Measurements from ENCODE around the gene SH3GL3. TPM values are rescaled to one million over a fixed set of nuclear protein-coding genes. Genes with fewer than 3 reads are reported as not detected.

SH3GL3 gene
- total and polyA plus RNA-seq, 2 of the 13 experiments (the other 11 are each of a cell fraction or from before 2014, with no cell fraction given): not detected

DNA sequence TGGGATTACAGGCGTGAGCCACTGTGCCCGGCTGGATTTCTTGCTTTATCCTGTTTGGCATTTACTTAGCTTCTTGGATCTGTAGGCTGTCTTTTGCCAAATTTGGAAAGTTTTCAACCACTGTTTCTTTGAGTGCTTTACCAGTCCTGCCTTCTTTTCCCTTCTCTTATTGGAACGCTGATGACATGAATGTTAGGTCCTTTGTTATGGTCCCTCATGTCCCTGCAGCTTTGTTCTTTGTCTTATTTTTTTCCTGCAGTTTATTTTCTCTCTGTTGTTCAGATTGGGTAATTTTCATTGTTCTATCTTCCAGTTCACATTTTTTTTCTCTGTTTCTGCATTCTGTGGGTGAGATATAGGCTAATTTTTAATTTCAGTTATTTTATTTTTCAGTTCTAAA, 25.0 kb downstream of the SH3GL3 start:
- Histone ChIP-seq H4K20me1 (ENCODE audit: insufficient read depth, low read length) (no peaks in the 10 kb centered on the region), H3K4me3 (replicated peaks in 1 of 3; ENCODE audit: insufficient read depth in 1 of 3, low read depth in 2 of 3, low read length in 3 of 3) (no peak overlapping the region), H3K4me2 (ENCODE audit: low read depth, low read length) (no peak overlapping the region), H3K4me1 (ENCODE audit: insufficient read depth, low read length) (no peaks in the 10 kb centered on the region), H3K9me3 (ENCODE audit: low read length) (no peaks in the 10 kb centered on the region), H3K27me3 (ENCODE audit: control insufficient read depth in 1 of 2, insufficient read depth in 2 of 2, low read length in 2 of 2) (no peaks in the 10 kb centered on the region), H3K79me2 (ENCODE audit: insufficient read depth, low read length) (no peaks in the 10 kb centered on the region), H3K9ac (ENCODE audit: insufficient read depth, low read depth, low read length) (no peak overlapping the region), H2AFZ (ENCODE audit: low read length) (no peak overlapping the region), H3K36me3 (replicated peaks in 1 of 2; ENCODE audit: control insufficient read depth in 1 of 2, insufficient read depth in 2 of 2, low read length in 2 of 2) (no peaks in the 10 kb centered on the region), H3K27ac (ENCODE audit: extremely low read length, insufficient read depth, low read length) (no peak overlapping the region)
- FAIRE-seq (no peak), ATAC-seq (no peak), DNase-seq (ENCODE audit: low spot score) (no peak)
- ChIA-PET CTCF (ENCODE audit: low intra/inter-chr PET ratio, low total read pairs) (no interaction called here), POLR2A (no interaction called here)
- BruUV-seq (replicated peaks): no TSS peak
- WGBS (ENCODE audit: low lambda C conversion rate): 0% methylated on average over 3 of the region's 3 CpGs
- TF ChIP-seq RELA (CRISPR knock-in tag; IDR thresholded peaks at IDR 0.05): no peak
- TF ChIP-seq PHF5A (CRISPR knock-in tag; IDR thresholded peaks at IDR 0.05; ENCODE audit: low read depth, unreplicated experiment): no peak
- TF ChIP-seq ZNF101 (CRISPR knock-in tag; IDR thresholded peaks at IDR 0.05; ENCODE audit: borderline replicate concordance, low read depth): no peak
- in situ Hi-C loops (cut with HindIII; ENCODE audit: extremely low pct_ligation_motif_present, low pct_unique_long_range_greater_than_20kb) (no loop called here), intact Hi-C loops (cut with micrococcal nuclease; ENCODE audit: unreplicated experiment) (no loop called here)

DNA sequence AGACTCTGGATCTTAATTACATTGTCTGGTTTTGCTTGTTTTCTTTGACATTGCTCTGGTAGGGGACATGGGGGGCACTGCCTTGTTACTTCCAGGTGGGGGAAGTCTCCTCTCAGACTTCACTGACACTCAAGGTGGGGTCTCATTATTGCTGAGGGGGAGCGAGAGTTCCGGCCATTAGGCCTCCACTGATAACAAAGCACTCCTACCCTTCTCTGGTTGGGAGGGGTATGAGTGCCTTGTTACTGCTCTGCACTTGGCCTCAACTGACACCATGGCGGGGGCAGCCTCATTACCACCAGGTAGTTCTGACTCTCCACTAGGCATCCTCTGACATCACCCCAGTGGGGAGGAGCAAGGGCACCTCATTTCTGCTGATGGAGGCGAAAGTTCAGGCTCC, 25.7 kb downstream of the SH3GL3 start:
- no peaks in the 10 kb centered on the region for H3K79me2 ChIP-seq (ENCODE audit: insufficient read depth, low read length)
- BruUV-seq (replicated peaks): no TSS peak
- H3K9ac ChIP-seq (ENCODE audit: insufficient read depth, low read depth, low read length): no peak overlapping the region
- ATAC-seq (no peak), DNase-seq (ENCODE audit: low spot score) (no peak), FAIRE-seq (no peak)
- TF ChIP-seq, protein P1, sequence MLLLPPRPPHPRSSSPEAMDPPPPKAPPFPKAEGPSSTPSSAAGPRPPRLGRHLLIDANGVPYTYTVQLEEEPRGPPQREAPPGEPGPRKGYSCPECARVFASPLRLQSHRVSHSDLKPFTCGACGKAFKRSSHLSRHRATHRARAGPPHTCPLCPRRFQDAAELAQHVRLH (CRISPR knock-in tag; IDR thresholded peaks at IDR 0.05; ENCODE audit: borderline replicate concordance, low read depth): no peak
- TF ChIP-seq, protein P2, sequence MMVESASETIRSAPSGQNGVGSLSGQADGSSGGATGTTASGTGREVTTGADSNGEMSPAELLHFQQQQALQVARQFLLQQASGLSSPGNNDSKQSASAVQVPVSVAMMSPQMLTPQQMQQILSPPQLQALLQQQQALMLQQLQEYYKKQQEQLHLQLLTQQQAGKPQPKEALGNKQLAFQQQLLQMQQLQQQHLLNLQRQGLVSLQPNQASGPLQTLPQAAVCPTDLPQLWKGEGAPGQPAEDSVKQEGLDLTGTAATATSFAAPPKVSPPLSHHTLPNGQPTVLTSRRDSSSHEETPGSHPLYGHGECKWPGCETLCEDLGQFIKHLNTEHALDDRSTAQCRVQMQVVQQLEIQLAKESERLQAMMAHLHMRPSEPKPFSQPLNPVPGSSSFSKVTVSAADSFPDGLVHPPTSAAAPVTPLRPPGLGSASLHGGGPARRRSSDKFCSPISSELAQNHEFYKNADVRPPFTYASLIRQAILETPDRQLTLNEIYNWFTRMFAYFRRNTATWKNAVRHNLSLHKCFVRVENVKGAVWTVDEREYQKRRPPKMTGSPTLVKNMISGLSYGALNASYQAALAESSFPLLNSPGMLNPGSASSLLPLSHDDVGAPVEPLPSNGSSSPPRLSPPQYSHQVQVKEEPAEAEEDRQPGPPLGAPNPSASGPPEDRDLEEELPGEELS (CRISPR knock-in tag; IDR thresholded peaks at IDR 0.05): no peak
- TF ChIP-seq ZNF556 (CRISPR knock-in tag; IDR thresholded peaks at IDR 0.05; ENCODE audit: borderline replicate concordance) (no peak), ZSCAN29 (CRISPR knock-in tag; conservative IDR thresholded peaks at IDR 0.05) (no peak), ZNF234 (CRISPR knock-in tag; conservative IDR thresholded peaks at IDR 0.05) (no peak)
- TF ChIP-seq, protein P3, sequence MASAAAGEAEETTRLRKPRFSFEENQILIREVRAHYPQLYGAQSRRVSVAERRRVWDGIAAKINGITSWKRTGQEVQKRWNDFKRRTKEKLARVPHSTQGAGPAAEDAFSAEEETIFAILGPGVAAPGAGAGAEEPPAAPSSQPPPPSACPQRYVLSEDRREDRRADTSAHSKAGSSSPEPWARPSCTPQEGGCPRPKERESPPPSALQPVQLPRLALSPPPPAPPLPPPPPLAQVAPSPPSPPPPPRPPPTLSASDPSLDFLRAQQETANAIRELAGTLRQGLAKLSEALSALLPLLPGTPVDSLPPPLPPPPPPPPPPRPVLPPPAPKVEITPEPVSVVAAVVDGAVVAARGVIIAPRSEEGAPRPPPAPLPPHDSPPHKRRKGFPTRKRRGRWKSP (CRISPR knock-in tag; IDR thresholded peaks at IDR 0.05): no peak
- TF ChIP-seq, protein P4, sequence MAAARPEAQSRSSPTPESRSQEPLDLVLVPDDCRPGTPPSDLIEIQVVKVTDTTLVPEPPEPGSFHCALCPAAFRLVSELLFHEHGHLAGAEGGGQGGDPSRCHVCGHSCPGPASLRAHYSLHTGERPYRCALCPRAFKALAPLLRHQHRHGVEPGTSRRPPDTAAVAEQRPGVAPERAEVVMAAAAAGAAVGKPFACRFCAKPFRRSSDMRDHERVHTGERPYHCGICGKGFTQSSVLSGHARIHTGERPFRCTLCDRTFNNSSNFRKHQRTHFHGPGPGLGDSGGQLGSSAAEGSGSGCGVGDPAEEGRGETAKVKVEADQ (CRISPR knock-in tag; IDR thresholded peaks at IDR 0.05; ENCODE audit: borderline replicate concordance): no peak
- no peaks in the 10 kb centered on the region for H3K9me3 ChIP-seq (ENCODE audit: low read length)
- no peak overlapping the region for H3K27ac ChIP-seq (ENCODE audit: extremely low read length, insufficient read depth, low read length)
- CTCF ChIA-PET (ENCODE audit: low intra/inter-chr PET ratio, low total read pairs): no interaction called here
- no peaks in the 10 kb centered on the region for H4K20me1 ChIP-seq (ENCODE audit: insufficient read depth, low read length)
- H3K4me1 ChIP-seq (ENCODE audit: insufficient read depth, low read length): no peaks in the 10 kb centered on the region
- intact Hi-C loops (cut with micrococcal nuclease; ENCODE audit: unreplicated experiment): no loop called here
- POLR2A ChIA-PET: no interaction called here
- H2AFZ ChIP-seq (ENCODE audit: low read length): no peak overlapping the region
- no peak overlapping the region for H3K4me3 ChIP-seq (replicated peaks in 1 of 3; ENCODE audit: insufficient read depth in 1 of 3, low read depth in 2 of 3, low read length in 3 of 3)
- 0% methylated on average over 2 of the region's 4 CpGs for whole genome bisulfite sequencing (ENCODE audit: low lambda C conversion rate)
- H3K4me2 ChIP-seq (ENCODE audit: low read depth, low read length): no peak overlapping the region
- in situ Hi-C loops (cut with HindIII; ENCODE audit: extremely low pct_ligation_motif_present, low pct_unique_long_range_greater_than_20kb): no loop called here
- H3K36me3 ChIP-seq (replicated peaks in 1 of 2; ENCODE audit: control insufficient read depth in 1 of 2, insufficient read depth in 2 of 2, low read length in 2 of 2): no peaks in the 10 kb centered on the region
- no peaks in the 10 kb centered on the region for H3K27me3 ChIP-seq (ENCODE audit: control insufficient read depth in 1 of 2, insufficient read depth in 2 of 2, low read length in 2 of 2)

All from HepG2 (cell line).